HCT116 (cell line): ENCODE data around the gene UBAC2.

Source experiments
- CEBPB ChIP-seq: IDR thresholded peaks from 2 replicates; pipeline ENCODE4 v1.6.1; 2012; ENCODE audit warnings: low read depth
- ELF1 ChIP-seq: IDR thresholded peaks from 2 replicates; pipeline ENCODE4 v1.6.1; 2012; ENCODE audit warnings: low read depth, borderline replicate concordance
- EZH2 ChIP-seq: fragments of 200-600 bp; sonication (generic); IDR thresholded peaks from 2 replicates; pipeline ENCODE4 v1.6.1; 2017; ENCODE audit warnings: antibody characterized with exemption, mixed run types
- FOSL1 ChIP-seq: IDR thresholded peaks from 2 replicates; pipeline ENCODE4 v1.6.1; 2012; ENCODE audit warnings: low read depth
- POLR2A ChIP-seq: IDR thresholded peaks from 2 replicates; pipeline ENCODE4 v1.7.0; 2011; ENCODE audit warnings: borderline replicate concordance; ENCODE audit not compliant: insufficient read depth, insufficient read length; ENCODE audit errors: extremely low read depth
- POLR2AphosphoS5 ChIP-seq: IDR thresholded peaks from 2 replicates; pipeline ENCODE4 v1.6.1; 2011; ENCODE audit warnings: mild to moderate bottlenecking, low read depth, low read length, moderate library complexity
- RAD21 ChIP-seq: IDR thresholded peaks from 2 replicates; pipeline ENCODE4 v1.6.1; 2012; ENCODE audit warnings: low read depth, mild to moderate bottlenecking
- SIN3A ChIP-seq: IDR thresholded peaks from 2 replicates; pipeline ENCODE4 v1.6.1; 2012; ENCODE audit warnings: low read depth
- SP1 ChIP-seq: IDR thresholded peaks from 2 replicates; pipeline ENCODE4 v1.6.1; 2012; ENCODE audit warnings: low read depth
- YY1 ChIP-seq: IDR thresholded peaks from 2 replicates; pipeline ENCODE4 v1.6.1; 2011; ENCODE audit warnings: low read length, low read depth, moderate library complexity, mild to moderate bottlenecking; ENCODE audit not compliant: insufficient replicate concordance; ENCODE audit errors: extremely low read depth
- ZNF274 ChIP-seq: fragments of 200-500 bp; sonication (Bioruptor generic); IDR thresholded peaks from 2 replicates; pipeline ENCODE4 v1.6.1; 2014; ENCODE audit warnings: mild to moderate bottlenecking, low read depth, low read length, inconsistent platforms
- TF ChIP-seq, protein P1 (sequence below), 3 experiments: fragments of 200-600 bp in 1 of 3; sonication (generic) in 1 of 3; IDR thresholded peaks in 2 of 3; conservative IDR thresholded peaks in 1 of 3; 2 replicates each; pipeline ENCODE4 v1.5.1; 2012 to 2017; ENCODE audit warnings: low read depth in 2 of 3, low read length in 2 of 3, antibody characterized with exemption in 1 of 3, borderline replicate concordance in 1 of 3, control low read depth in 1 of 3, mild to moderate bottlenecking in 1 of 3, mixed read lengths in 1 of 3, mixed run types in 1 of 3, moderate library complexity in 1 of 3; ENCODE audit not compliant: insufficient read depth in 1 of 3
- TF ChIP-seq, protein P2 (sequence below): IDR thresholded peaks from 2 replicates; pipeline ENCODE4 v1.6.1; 2012

GRCh38 chr13:99327761-99328160 lies 127.1 kb downstream of the UBAC2 start:
- no peak for TF ChIP-seq POLR2AphosphoS5
- TF ChIP-seq CEBPB, result no peak
- TF ChIP-seq, protein P1, sequence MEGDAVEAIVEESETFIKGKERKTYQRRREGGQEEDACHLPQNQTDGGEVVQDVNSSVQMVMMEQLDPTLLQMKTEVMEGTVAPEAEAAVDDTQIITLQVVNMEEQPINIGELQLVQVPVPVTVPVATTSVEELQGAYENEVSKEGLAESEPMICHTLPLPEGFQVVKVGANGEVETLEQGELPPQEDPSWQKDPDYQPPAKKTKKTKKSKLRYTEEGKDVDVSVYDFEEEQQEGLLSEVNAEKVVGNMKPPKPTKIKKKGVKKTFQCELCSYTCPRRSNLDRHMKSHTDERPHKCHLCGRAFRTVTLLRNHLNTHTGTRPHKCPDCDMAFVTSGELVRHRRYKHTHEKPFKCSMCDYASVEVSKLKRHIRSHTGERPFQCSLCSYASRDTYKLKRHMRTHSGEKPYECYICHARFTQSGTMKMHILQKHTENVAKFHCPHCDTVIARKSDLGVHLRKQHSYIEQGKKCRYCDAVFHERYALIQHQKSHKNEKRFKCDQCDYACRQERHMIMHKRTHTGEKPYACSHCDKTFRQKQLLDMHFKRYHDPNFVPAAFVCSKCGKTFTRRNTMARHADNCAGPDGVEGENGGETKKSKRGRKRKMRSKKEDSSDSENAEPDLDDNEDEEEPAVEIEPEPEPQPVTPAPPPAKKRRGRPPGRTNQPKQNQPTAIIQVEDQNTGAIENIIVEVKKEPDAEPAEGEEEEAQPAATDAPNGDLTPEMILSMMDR (IDR thresholded peaks at IDR 0.05 in 2 of 3, conservative IDR thresholded peaks at IDR 0.05 in 1 of 3; ENCODE audit: borderline replicate concordance in 1 of 3, insufficient read depth in 1 of 3, low read depth in 2 of 3, low read length in 2 of 3), result no peak
- TF ChIP-seq SIN3A, result no peak
- no peak for TF ChIP-seq RAD21
- TF ChIP-seq POLR2A, result no peak
- TF ChIP-seq, protein P2, sequence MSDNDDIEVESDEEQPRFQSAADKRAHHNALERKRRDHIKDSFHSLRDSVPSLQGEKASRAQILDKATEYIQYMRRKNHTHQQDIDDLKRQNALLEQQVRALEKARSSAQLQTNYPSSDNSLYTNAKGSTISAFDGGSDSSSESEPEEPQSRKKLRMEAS, result no peak
- TF ChIP-seq EZH2, result no peak
- no peak for TF ChIP-seq ELF1
- no peak for TF ChIP-seq YY1
- no peak for TF ChIP-seq SP1
- no peak for TF ChIP-seq ZNF274
- no peak for TF ChIP-seq FOSL1
